ENCODE data around the gene RPL29. TPM values are rescaled to one million over a fixed set of nuclear protein-coding genes. Genes with fewer than 3 reads are reported as not detected.
"Not testable (repeated sequence)": the region's sequence is repeated elsewhere in the genome, so short reads cannot be mapped to it uniquely, and the experiment has no call there.

Gene RPL29
- total RNA-seq, 4 donors from 2014 or later, result 786 to 1,908 (median 1,382) TPM

- peaks cover 15 to 58% (median 41%) of the 10 kb centered on the region in 4 donors for H3K4me1 ChIP-seq
- H3K27me3 ChIP-seq, result peaks cover 0 to 21% (median 0%) of the 10 kb centered on the region in 4 donors
- intact Hi-C loops (cut with DNase I), result no loop called here
- no peaks in the 10 kb centered on the region for H3K9me3 ChIP-seq
- TF ChIP-seq POLR2AphosphoS5 (IDR thresholded peaks at IDR 0.05), result no peak
- no peak for TF ChIP-seq CTCF (IDR thresholded peaks at IDR 0.05)
- TF ChIP-seq POLR2A (IDR thresholded peaks at IDR 0.05; ENCODE audit: low read depth), result no peak
- TF ChIP-seq EP300 (IDR thresholded peaks at IDR 0.05), result no peak
- WGBS, result 74% methylated on average over 2 of the region's 2 CpGs
- peaks cover 23 to 39% (median 36%) of the 10 kb centered on the region in 4 donors for H3K36me3 ChIP-seq
- H3K4me3 ChIP-seq, result peak overlapping the region; percentile 59 to 87 (median 70)
- no peak for DNase-seq (ENCODE audit: extremely low spot score)
- peak overlapping the region; percentile 21 to 88 (median 84) for H3K27ac ChIP-seq (replicated peaks in 1 of 4)
These were observed 1.2 kb downstream of the RPL29 start for GRCh38 chr3:51994530-51994929.

- H3K27ac ChIP-seq (replicated peaks in 1 of 4); DNase-seq (ENCODE audit: extremely low spot score); H3K9me3 ChIP-seq; intact Hi-C loops (cut with DNase I); H3K4me3 ChIP-seq: not testable (repeated sequence)
- peaks cover 0 to 13% (median 0%) of the 10 kb centered on the region in 4 donors for H3K27me3 ChIP-seq
- peaks cover 23 to 39% (median 36%) of the 10 kb centered on the region in 4 donors for H3K36me3 ChIP-seq
- 97% methylated on average over 6 of the region's 13 CpGs for WGBS
- H3K4me1 ChIP-seq, result peaks cover 17 to 63% (median 48%) of the 10 kb centered on the region in 4 donors
These were observed 2.0 kb downstream of the RPL29 start for GRCh38 chr3:51993657-51994056.

- Histone ChIP-seq H3K4me3 (no peak overlapping the region), H3K27ac (replicated peaks in 1 of 4) (no peak overlapping the region), H3K27me3 (peaks cover 0 to 5% (median 0%) of the 10 kb centered on the region in 4 donors), H3K36me3 (peaks cover 23 to 46% (median 36%) of the 10 kb centered on the region in 4 donors), H3K4me1 (peaks cover 17 to 63% (median 48%) of the 10 kb centered on the region in 4 donors), H3K9me3 (no peaks in the 10 kb centered on the region)
- WGBS, result 83% methylated on average over 3 of the region's 3 CpGs
- TF ChIP-seq POLR2AphosphoS5 (IDR thresholded peaks at IDR 0.05), result no peak
- TF ChIP-seq POLR2A (IDR thresholded peaks at IDR 0.05; ENCODE audit: low read depth), result no peak
- TF ChIP-seq EP300 (IDR thresholded peaks at IDR 0.05), result no peak
- TF ChIP-seq CTCF (IDR thresholded peaks at IDR 0.05), result no peak
- no peak for DNase-seq (ENCODE audit: extremely low spot score)
- intact Hi-C loops (cut with DNase I), result no loop called here
These were observed 3.5 kb downstream of the RPL29 start for GRCh38 chr3:51992017-51992682.

- H3K27me3 ChIP-seq; intact Hi-C loops (cut with DNase I); H3K9me3 ChIP-seq; H3K4me3 ChIP-seq; DNase-seq (ENCODE audit: extremely low spot score): not testable (repeated sequence)
- Histone ChIP-seq H3K27ac (replicated peaks in 1 of 4) (peak overlapping the region in 3 of 4 donors; percentile 13 to 51 (median 49)), H3K36me3 (peaks cover 23 to 46% (median 36%) of the 10 kb centered on the region in 4 donors), H3K4me1 (peaks cover 17 to 60% (median 44%) of the 10 kb centered on the region in 4 donors)
- 45% methylated on average over 7 of the region's 38 CpGs for WGBS
These were observed 5.2 kb downstream of the RPL29 start for GRCh38 chr3:51990501-51990971.

- H3K27ac ChIP-seq (replicated peaks in 1 of 4), result no peak overlapping the region
- H3K4me3 ChIP-seq, result no peak overlapping the region
- 82% methylated on average over 15 of the region's 15 CpGs for WGBS
- no peak for TF ChIP-seq EP300 (IDR thresholded peaks at IDR 0.05)
- no peak for TF ChIP-seq CTCF (IDR thresholded peaks at IDR 0.05)
- TF ChIP-seq POLR2A (IDR thresholded peaks at IDR 0.05; ENCODE audit: low read depth), result no peak
- no peak for TF ChIP-seq POLR2AphosphoS5 (IDR thresholded peaks at IDR 0.05)
- peaks cover 15 to 56% (median 38%) of the 10 kb centered on the region in 4 donors for H3K4me1 ChIP-seq
- peaks cover 11 to 31% (median 21%) of the 10 kb centered on the region in 4 donors for H3K36me3 ChIP-seq
- no peaks in the 10 kb centered on the region for H3K9me3 ChIP-seq
- H3K27me3 ChIP-seq, result no peaks in the 10 kb centered on the region
- DNase-seq (ENCODE audit: extremely low spot score), result no peak
- intact Hi-C loops (cut with DNase I), result no loop called here
These were observed 7.2 kb downstream of the RPL29 start for GRCh38 chr3:51988286-51989146.

Data from esophagus muscularis mucosa (tissue), 4 donors.